Osteocyte (in vitro differentiated cells): ENCODE results near the gene CLMP. TPM values are rescaled to one million over a fixed set of nuclear protein-coding genes. Genes with fewer than 3 reads are reported as not detected.

Experiments
- DNase-seq: peaks from one replicate; pipeline ENCODE4 v3.0.0; 2021; ENCODE audit warnings: mixed read lengths; ENCODE audit not compliant: unreplicated experiment; ENCODE audit errors: extremely low spot score
- H3K27ac Mint-ChIP-seq: one replicate; pipeline ENCODE4 v1.8.0; 2021; ENCODE audit warnings: mild to moderate bottlenecking, mixed read lengths; ENCODE audit not compliant: unreplicated experiment
- H3K27me3 Mint-ChIP-seq: one replicate; pipeline ENCODE4 v1.8.0; 2021; ENCODE audit warnings: mixed read lengths; ENCODE audit not compliant: unreplicated experiment
- H3K36me3 Mint-ChIP-seq: one replicate; pipeline ENCODE4 v1.8.0; 2021; ENCODE audit warnings: mixed read lengths; ENCODE audit not compliant: unreplicated experiment
- H3K4me1 Mint-ChIP-seq: one replicate; pipeline ENCODE4 v1.8.0; 2021; ENCODE audit warnings: mixed read lengths; ENCODE audit not compliant: unreplicated experiment
- H3K4me3 Mint-ChIP-seq: one replicate; pipeline ENCODE4 v1.8.0; 2021; ENCODE audit warnings: mild to moderate bottlenecking, moderate library complexity, mixed read lengths; ENCODE audit not compliant: unreplicated experiment
- H3K9me3 Mint-ChIP-seq: one replicate; pipeline ENCODE4 v1.8.0; 2021; ENCODE audit warnings: mixed read lengths; ENCODE audit not compliant: unreplicated experiment
- CTCF ChIP-seq: fragments of 200-600 bp; sonication (generic); IDR thresholded peaks from 2 replicates; pipeline ENCODE4 v1.5.0; 2021; ENCODE audit warnings: antibody characterized with exemption, mild to moderate bottlenecking, moderate library complexity
- total RNA-seq: library from RNA; stranded (reverse); gene quantifications from 2 replicates; pipeline ENCODE4 v1.2.1, GENCODE V29; 2021

Gene CLMP
- total RNA-seq, 1 donor from 2014 or later = 24.8 TPM

GRCh38 chr11:123051634-123052033 lies 143.4 kb downstream of the CLMP start:
- DNase-seq = no peak
- no peak for TF ChIP-seq CTCF
- no peak overlapping the region for H3K4me3 Mint-ChIP-seq
- peaks cover 6% of the 10 kb centered on the region for H3K4me1 Mint-ChIP-seq
- no peak overlapping the region for H3K27ac Mint-ChIP-seq
- H3K27me3 Mint-ChIP-seq = no peaks in the 10 kb centered on the region
- peaks cover 9% of the 10 kb centered on the region for H3K36me3 Mint-ChIP-seq
- H3K9me3 Mint-ChIP-seq = no peaks in the 10 kb centered on the region

GRCh38 chr11:123051146-123051545 lies 143.9 kb downstream of the CLMP start:
- Mint-ChIP-seq H3K4me1 (peaks cover 5% of the 10 kb centered on the region), H3K9me3 (no peaks in the 10 kb centered on the region), H3K4me3 (no peak overlapping the region), H3K36me3 (peaks cover 4% of the 10 kb centered on the region), H3K27ac (no peak overlapping the region), H3K27me3 (no peaks in the 10 kb centered on the region)
- no peak for TF ChIP-seq CTCF
- no peak for DNase-seq

- Mint-ChIP-seq H3K36me3 (no peaks in the 10 kb centered on the region), H3K27ac (no peak overlapping the region), H3K4me1 (no peaks in the 10 kb centered on the region), H3K9me3 (no peaks in the 10 kb centered on the region), H3K4me3 (no peak overlapping the region), H3K27me3 (no peaks in the 10 kb centered on the region)
- no peak for DNase-seq
- no peak for TF ChIP-seq CTCF
These were observed 147.1 kb downstream of the CLMP start for GRCh38 chr11:123047947-123048293.

GRCh38 chr11:123047266-123047946 lies 147.6 kb downstream of the CLMP start:
- H3K36me3 Mint-ChIP-seq = no peaks in the 10 kb centered on the region

More at GRCh38 chr11:123047266-123047946, 147.6 kb downstream of the CLMP start:
- H3K27ac Mint-ChIP-seq = no peak overlapping the region
- no peak for TF ChIP-seq CTCF
- H3K4me1 Mint-ChIP-seq = no peaks in the 10 kb centered on the region
- H3K4me3 Mint-ChIP-seq = no peak overlapping the region
- H3K27me3 Mint-ChIP-seq = no peaks in the 10 kb centered on the region
- DNase-seq = no peak
- H3K9me3 Mint-ChIP-seq = no peaks in the 10 kb centered on the region
